Nephron progenitor cell (in vitro differentiated cells): Measurements from ENCODE around the gene SETD6.
"Not testable (repeated sequence)": the region's sequence is repeated elsewhere in the genome, so short reads cannot be mapped to it uniquely, and the experiment has no call there.

ENCODE experiments used
- DNase-seq: peaks from one replicate; pipeline ENCODE4 v3.0.0; 2021
- H3K27ac Mint-ChIP-seq: 2 replicates; pipeline ENCODE4 v1.8.0; 2021; ENCODE audit warnings: mild to moderate bottlenecking, moderate library complexity, mixed read lengths
- H3K27me3 Mint-ChIP-seq: 2 replicates; pipeline ENCODE4 v1.8.0; 2021; ENCODE audit warnings: mild to moderate bottlenecking, low read depth, mixed read lengths; ENCODE audit not compliant: poor library complexity
- H3K36me3 Mint-ChIP-seq: 2 replicates; pipeline ENCODE4 v1.8.0; 2021; ENCODE audit warnings: low read depth, mixed read lengths
- H3K4me1 Mint-ChIP-seq: 2 replicates; pipeline ENCODE4 v1.8.0; 2021; ENCODE audit warnings: mixed read lengths
- H3K4me3 Mint-ChIP-seq: 2 replicates; pipeline ENCODE4 v1.8.0; 2021; ENCODE audit warnings: mild to moderate bottlenecking, moderate library complexity, mixed read lengths
- H3K9me3 Mint-ChIP-seq: 2 replicates; pipeline ENCODE4 v1.8.0; 2021; ENCODE audit warnings: mild to moderate bottlenecking, moderate library complexity, mixed read lengths
- CTCF ChIP-seq: fragments of 200-600 bp; sonication (generic); IDR thresholded peaks from 2 replicates; pipeline ENCODE4 v1.5.0; 2021; ENCODE audit warnings: antibody characterized with exemption

SETD6 gene

GRCh38 chr16:58556678-58557077 is 41.4 kb downstream of the SETD6 start:
- DNase-seq, result no peak
- Mint-ChIP-seq H3K4me3 (no peak overlapping the region), H3K36me3 (peaks cover 48% of the 10 kb centered on the region)

GRCh38 chr16:58563235-58563634 is 47.9 kb downstream of the SETD6 start:
- H3K27ac Mint-ChIP-seq, result no peak overlapping the region
- peaks cover 59% of the 10 kb centered on the region for H3K36me3 Mint-ChIP-seq

More at GRCh38 chr16:58556678-58557077, 41.4 kb downstream of the SETD6 start:
- Mint-ChIP-seq H3K9me3 (no peaks in the 10 kb centered on the region), H3K4me1 (no peaks in the 10 kb centered on the region), H3K27ac (no peak overlapping the region), H3K27me3 (no peaks in the 10 kb centered on the region)
- TF ChIP-seq CTCF, result no peak

GRCh38 chr16:58563775-58564174 is 48.5 kb downstream of the SETD6 start:
- no peak for DNase-seq
- H3K4me1 Mint-ChIP-seq, result peaks cover 8% of the 10 kb centered on the region
- no peak for TF ChIP-seq CTCF
- no peaks in the 10 kb centered on the region for H3K9me3 Mint-ChIP-seq
- H3K27me3 Mint-ChIP-seq, result no peaks in the 10 kb centered on the region
- H3K36me3 Mint-ChIP-seq, result peaks cover 58% of the 10 kb centered on the region
- H3K27ac Mint-ChIP-seq, result no peak overlapping the region
- no peak overlapping the region for H3K4me3 Mint-ChIP-seq

More at GRCh38 chr16:58563235-58563634, 47.9 kb downstream of the SETD6 start:
- no peak for DNase-seq
- Mint-ChIP-seq H3K27me3 (no peaks in the 10 kb centered on the region), H3K9me3 (no peaks in the 10 kb centered on the region), H3K4me3 (no peak overlapping the region), H3K4me1 (peaks cover 5% of the 10 kb centered on the region)
- TF ChIP-seq CTCF, result no peak

GRCh38 chr16:58565697-58566096 is 50.4 kb downstream of the SETD6 start:
- H3K4me3 Mint-ChIP-seq, H3K9me3 Mint-ChIP-seq, H3K27ac Mint-ChIP-seq, DNase-seq, H3K27me3 Mint-ChIP-seq: not testable (repeated sequence)
- peaks cover 15% of the 10 kb centered on the region for H3K4me1 Mint-ChIP-seq
- peaks cover 72% of the 10 kb centered on the region for H3K36me3 Mint-ChIP-seq
